Measurements from ENCODE around the gene TSPAN12.

Gene TSPAN12

DNA sequence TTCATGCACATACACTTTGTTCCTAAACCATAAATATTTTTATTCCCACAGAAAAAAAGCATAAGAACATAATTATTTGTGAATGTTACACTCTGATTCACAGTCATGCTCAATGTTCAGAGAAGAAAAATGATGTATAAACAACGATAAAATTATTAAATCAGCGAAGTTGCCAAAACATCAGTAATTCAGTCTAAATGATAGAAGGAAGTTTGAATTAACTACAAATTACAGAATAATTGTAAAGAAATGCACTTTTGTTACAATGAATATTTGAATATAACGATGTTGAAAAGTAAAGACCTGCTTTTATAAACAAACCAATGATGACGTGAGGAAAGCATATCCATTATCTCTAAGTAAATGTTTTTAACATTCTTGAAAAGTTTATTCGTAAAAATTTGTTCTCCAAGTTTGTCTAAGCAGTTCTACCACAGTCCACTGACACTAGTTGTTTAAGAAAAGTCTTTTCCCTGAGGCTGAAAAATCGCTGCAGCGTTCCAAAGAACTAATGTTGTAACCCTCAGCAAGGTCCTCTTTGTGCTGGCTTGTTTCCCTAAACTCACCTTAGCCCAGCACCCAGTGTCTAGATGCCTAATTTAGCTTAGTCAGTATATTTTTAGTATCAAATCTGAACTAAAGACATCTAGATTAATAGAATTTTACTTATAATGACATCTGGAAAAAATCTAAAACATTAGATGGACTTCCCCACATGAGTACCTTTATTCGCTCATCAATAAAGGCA lies 30.4 kb downstream of the TSPAN12 start:
- Histone ChIP-seq H3K36me3 (ENCODE audit: control insufficient read depth, insufficient read depth, low read length) (peaks cover 8% of the 10 kb centered on the region), H3K27ac (ENCODE audit: low read depth, low read length, severe bottlenecking) (no peak overlapping the region), H3K4me3 (ENCODE audit: extremely low read depth, insufficient read depth, low read length, poor library complexity, severe bottlenecking) (no peak overlapping the region), H3K9me3 (ENCODE audit: control insufficient read depth, low read length) (peaks cover 10% of the 10 kb centered on the region), H3K4me1 (ENCODE audit: control insufficient read depth, insufficient read depth, low read length, poor library complexity, severe bottlenecking) (no peaks in the 10 kb centered on the region)
- WGBS, 2 experiments (ENCODE audit: insufficient coverage in 2 of 2) = 85 to 93% methylated on average over 3 to 4 of the region's 8 CpGs

DNA sequence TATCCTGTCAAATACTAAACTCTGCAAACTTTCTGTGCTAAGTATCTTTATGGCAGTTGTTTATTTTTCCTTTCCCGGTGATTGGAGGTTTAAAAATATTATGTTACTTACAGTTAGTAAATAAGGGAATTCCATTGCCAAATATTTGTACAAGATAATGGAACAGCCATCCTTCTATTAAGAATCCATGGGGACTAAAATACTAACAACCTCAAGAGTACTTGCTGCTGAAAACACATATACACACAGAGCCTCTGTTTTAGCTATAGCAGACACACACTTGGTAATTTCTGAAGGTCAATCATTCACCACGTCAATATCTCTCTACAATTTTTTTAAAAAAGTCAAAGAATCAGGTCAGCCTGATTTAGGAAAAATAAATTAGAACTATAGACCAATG lies 32.4 kb downstream of the TSPAN12 start:
- Histone ChIP-seq H3K4me3 (ENCODE audit: extremely low read depth, insufficient read depth, low read length, poor library complexity, severe bottlenecking) (no peak overlapping the region), H3K4me1 (ENCODE audit: control insufficient read depth, insufficient read depth, low read length, poor library complexity, severe bottlenecking) (no peaks in the 10 kb centered on the region), H3K9me3 (ENCODE audit: control insufficient read depth, low read length) (peaks cover 5% of the 10 kb centered on the region), H3K27ac (ENCODE audit: low read depth, low read length, severe bottlenecking) (no peak overlapping the region), H3K36me3 (ENCODE audit: control insufficient read depth, insufficient read depth, low read length) (no peaks in the 10 kb centered on the region)
- WGBS, 2 experiments (ENCODE audit: insufficient coverage in 2 of 2) = no CpG with 5 or more reads among the region's 2 CpGs

DNA sequence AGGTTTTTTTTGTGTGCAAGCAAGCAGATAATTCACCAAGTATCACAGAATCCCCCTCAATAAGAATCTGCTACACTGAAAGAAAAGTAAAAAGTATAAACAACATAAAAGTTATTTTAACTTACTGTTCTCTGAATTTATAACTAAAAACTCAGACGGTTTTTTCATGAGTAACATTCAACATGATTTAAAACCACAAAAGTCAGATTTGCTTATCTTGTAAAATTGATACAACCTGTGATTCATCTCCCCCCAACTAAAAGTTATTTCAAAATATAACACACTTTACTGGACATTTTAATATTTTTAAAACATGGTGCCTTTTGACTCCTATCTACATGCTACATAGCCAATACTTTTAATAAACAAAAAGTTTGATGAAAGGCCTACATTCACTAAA lies 32.8 kb downstream of the TSPAN12 start:
- Histone ChIP-seq H3K9me3 (ENCODE audit: control insufficient read depth, low read length) (peaks cover under 1% of the 10 kb centered on the region), H3K4me3 (ENCODE audit: extremely low read depth, insufficient read depth, low read length, poor library complexity, severe bottlenecking) (no peak overlapping the region), H3K36me3 (ENCODE audit: control insufficient read depth, insufficient read depth, low read length) (no peaks in the 10 kb centered on the region), H3K4me1 (ENCODE audit: control insufficient read depth, insufficient read depth, low read length, poor library complexity, severe bottlenecking) (no peaks in the 10 kb centered on the region), H3K27ac (ENCODE audit: low read depth, low read length, severe bottlenecking) (no peak overlapping the region)
- WGBS, 2 experiments (ENCODE audit: insufficient coverage in 2 of 2) = no CpG with 5 or more reads among the region's 1 CpG

DNA sequence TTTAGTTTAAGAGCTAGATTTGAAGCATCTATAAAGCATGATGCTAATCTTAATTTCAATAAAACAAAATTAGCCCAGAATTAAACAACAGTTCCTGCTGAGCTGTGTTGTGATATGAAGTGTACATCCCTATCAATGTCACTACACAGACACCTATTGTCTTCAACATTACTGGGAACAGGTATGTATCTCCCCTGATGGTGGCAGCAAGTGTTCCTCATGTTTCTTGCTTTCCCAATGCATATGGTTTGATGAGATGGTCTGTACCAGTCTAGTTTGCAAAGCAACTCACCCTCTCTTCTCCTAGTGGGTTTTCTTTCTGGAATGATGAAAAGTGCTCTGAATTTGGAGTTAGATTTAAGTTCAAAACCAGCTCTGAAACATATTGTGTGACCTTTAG lies 38.1 kb downstream of the TSPAN12 start:
- H3K4me1 ChIP-seq (ENCODE audit: control insufficient read depth, insufficient read depth, low read length, poor library complexity, severe bottlenecking) = no peaks in the 10 kb centered on the region
- H3K27ac ChIP-seq (ENCODE audit: low read depth, low read length, severe bottlenecking) = no peak overlapping the region
- H3K9me3 ChIP-seq (ENCODE audit: control insufficient read depth, low read length) = no peaks in the 10 kb centered on the region
- no peak overlapping the region for H3K4me3 ChIP-seq (ENCODE audit: extremely low read depth, insufficient read depth, low read length, poor library complexity, severe bottlenecking)
- no peaks in the 10 kb centered on the region for H3K36me3 ChIP-seq (ENCODE audit: control insufficient read depth, insufficient read depth, low read length)

DNA sequence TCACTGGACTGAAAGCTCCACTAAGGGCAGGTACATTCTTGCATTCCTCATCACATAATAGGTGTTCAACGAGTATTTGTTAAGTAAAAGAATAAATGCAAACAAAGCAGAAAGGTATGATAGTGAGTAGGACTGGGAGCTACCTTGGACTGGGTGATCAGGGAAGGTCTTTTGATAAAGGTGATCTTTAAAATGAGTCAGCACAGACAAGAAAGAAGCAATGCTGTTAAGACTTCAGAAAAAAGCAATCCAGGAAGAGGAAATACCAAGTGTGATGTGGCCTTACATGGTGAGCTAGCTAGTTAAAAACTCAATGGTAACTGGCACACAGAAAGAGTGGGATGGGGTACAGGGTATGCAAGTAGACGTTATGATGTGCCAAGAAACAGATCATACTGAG lies 40.1 kb downstream of the TSPAN12 start:
- Histone ChIP-seq H3K9me3 (ENCODE audit: control insufficient read depth, low read length) (no peaks in the 10 kb centered on the region), H3K36me3 (ENCODE audit: control insufficient read depth, insufficient read depth, low read length) (no peaks in the 10 kb centered on the region), H3K4me1 (ENCODE audit: control insufficient read depth, insufficient read depth, low read length, poor library complexity, severe bottlenecking) (no peaks in the 10 kb centered on the region), H3K27ac (ENCODE audit: low read depth, low read length, severe bottlenecking) (no peak overlapping the region), H3K4me3 (ENCODE audit: extremely low read depth, insufficient read depth, low read length, poor library complexity, severe bottlenecking) (no peak overlapping the region)
- WGBS, 2 experiments (ENCODE audit: insufficient coverage in 2 of 2) = 71% methylated on average over 1 of the region's 2 CpGs; no CpG with 5 or more reads in 1 of the 2 experiments

DNA sequence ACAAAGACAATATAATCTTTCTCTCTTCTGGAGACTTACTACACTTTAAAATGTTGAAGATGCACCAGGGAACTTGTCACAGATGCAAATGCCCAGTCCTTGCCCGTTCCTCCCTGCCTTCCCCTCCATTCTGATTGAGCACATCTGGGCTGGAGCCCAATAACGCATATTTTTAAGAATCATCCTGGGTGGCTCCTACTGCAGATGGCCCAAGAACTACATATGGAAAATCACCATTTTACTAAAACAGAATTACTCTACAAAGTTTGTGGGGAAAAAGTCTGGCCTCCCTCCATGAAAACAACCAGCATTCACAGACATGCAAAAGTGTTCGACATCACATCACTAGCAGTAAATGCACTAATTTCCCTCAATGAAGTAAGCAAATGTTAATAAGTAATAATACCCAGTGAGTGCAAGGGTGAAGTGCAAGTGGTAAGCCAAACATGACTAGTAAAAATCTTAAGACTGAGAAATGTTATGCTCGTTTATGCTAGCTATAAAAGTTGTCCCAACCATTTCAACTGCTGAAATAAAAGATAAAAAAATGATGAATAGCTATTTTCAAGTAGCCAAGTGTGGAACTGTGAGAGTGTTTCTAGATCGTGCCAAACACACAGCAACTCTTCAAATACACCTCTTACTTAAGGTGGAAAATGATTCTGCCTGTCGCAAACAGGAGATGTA lies 43.5 kb downstream of the TSPAN12 start:
- H3K27ac ChIP-seq (ENCODE audit: low read depth, low read length, severe bottlenecking) = no peak overlapping the region
- H3K36me3 ChIP-seq (ENCODE audit: control insufficient read depth, insufficient read depth, low read length) = no peaks in the 10 kb centered on the region
- H3K9me3 ChIP-seq (ENCODE audit: control insufficient read depth, low read length) = no peaks in the 10 kb centered on the region
- 82 to 100% methylated on average over 1 to 2 of the region's 6 CpGs for WGBS, 2 experiments (ENCODE audit: insufficient coverage in 2 of 2)
- H3K4me1 ChIP-seq (ENCODE audit: control insufficient read depth, insufficient read depth, low read length, poor library complexity, severe bottlenecking) = no peaks in the 10 kb centered on the region
- no peak overlapping the region for H3K4me3 ChIP-seq (ENCODE audit: extremely low read depth, insufficient read depth, low read length, poor library complexity, severe bottlenecking)

DNA sequence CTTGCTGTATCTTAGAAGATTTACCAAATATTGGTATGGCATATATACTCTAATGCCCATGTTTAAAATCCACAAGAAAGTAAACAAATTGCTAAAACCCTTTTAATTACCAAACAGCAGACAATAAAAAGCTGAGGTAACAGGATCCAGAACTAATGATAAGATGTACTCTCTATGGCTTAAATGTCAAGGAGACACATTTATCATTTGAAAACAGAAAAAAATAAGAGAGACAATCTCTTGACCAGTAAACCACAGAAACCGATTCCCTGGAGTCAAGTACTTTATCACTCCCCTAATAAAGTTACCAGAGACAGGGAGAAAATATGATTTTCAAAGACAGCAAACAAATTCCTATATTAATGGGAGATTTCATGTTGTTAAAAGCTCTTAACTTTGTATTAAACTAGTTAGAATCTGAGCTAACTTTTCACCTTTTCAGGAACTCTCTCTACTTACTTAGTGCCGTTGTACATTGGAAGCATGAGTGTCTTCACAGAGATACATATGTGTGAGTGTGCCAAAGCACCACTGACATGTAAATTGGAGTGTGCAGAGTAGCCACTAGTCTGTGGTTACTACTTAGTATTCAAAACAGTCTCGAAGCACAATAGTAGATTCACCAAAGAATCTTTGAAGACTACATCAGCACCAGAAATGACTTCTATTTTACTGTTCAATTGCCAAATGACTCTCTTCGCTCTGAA lies 44.2 kb downstream of the TSPAN12 start:
- WGBS, 2 experiments (ENCODE audit: insufficient coverage in 2 of 2) = 84 to 100% methylated on average over 2 to 3 of the region's 4 CpGs

DNA sequence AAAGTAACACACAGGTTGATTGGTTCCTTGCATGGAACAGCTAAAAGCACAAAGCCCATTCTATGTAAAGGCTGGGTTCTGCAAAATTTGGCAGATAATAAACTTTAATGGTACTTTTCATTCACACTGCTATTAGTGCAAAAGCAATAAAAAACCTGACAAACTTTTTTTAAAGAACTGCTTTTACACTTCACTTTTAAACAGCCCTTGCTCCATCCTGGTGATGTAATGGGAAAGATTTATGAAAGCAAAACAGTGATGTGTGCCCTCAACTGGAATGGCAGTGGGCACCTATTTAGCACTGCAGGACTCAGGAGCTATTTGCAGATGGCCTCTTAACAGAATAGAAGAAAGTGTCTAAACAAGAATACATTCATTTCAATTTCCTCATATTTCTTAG lies 44.9 kb downstream of the TSPAN12 start:
- no peaks in the 10 kb centered on the region for H3K36me3 ChIP-seq (ENCODE audit: control insufficient read depth, insufficient read depth, low read length)
- no peaks in the 10 kb centered on the region for H3K9me3 ChIP-seq (ENCODE audit: control insufficient read depth, low read length)
- H3K4me1 ChIP-seq (ENCODE audit: control insufficient read depth, insufficient read depth, low read length, poor library complexity, severe bottlenecking) = no peaks in the 10 kb centered on the region
- no peak overlapping the region for H3K27ac ChIP-seq (ENCODE audit: low read depth, low read length, severe bottlenecking)
- no peak overlapping the region for H3K4me3 ChIP-seq (ENCODE audit: extremely low read depth, insufficient read depth, low read length, poor library complexity, severe bottlenecking)

More for the DNA sequence above, 44.2 kb downstream of the TSPAN12 start:
- Histone ChIP-seq H3K4me1 (ENCODE audit: control insufficient read depth, insufficient read depth, low read length, poor library complexity, severe bottlenecking) (no peaks in the 10 kb centered on the region), H3K27ac (ENCODE audit: low read depth, low read length, severe bottlenecking) (no peak overlapping the region), H3K4me3 (ENCODE audit: extremely low read depth, insufficient read depth, low read length, poor library complexity, severe bottlenecking) (no peak overlapping the region), H3K9me3 (ENCODE audit: control insufficient read depth, low read length) (no peaks in the 10 kb centered on the region), H3K36me3 (ENCODE audit: control insufficient read depth, insufficient read depth, low read length) (no peaks in the 10 kb centered on the region)

DNA sequence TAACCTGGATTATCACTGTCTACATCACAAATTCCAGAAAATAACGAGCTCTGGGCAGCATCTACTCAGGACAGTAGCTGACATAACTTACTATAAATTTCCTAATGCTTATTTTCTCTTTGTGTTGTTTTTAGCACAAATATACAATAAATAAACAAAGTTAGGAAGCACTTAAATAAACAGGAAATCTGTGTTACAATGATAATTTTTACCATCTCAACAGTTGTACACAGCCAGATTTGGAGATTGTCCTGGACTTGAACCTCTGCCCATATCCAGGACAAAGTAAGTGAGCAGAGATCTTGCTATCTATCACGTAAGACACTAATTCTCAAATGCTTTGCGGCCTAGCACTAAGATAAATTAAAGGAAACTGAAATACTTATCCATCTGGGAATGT lies 48.7 kb downstream of the TSPAN12 start:
- H3K4me3 ChIP-seq (ENCODE audit: extremely low read depth, insufficient read depth, low read length, poor library complexity, severe bottlenecking) = no peak overlapping the region
- WGBS, 2 experiments (ENCODE audit: insufficient coverage in 2 of 2) = 92% methylated on average over 2 of the region's 3 CpGs; no CpG with 5 or more reads in 1 of the 2 experiments
- H3K4me1 ChIP-seq (ENCODE audit: control insufficient read depth, insufficient read depth, low read length, poor library complexity, severe bottlenecking) = no peaks in the 10 kb centered on the region
- no peaks in the 10 kb centered on the region for H3K9me3 ChIP-seq (ENCODE audit: control insufficient read depth, low read length)
- no peak overlapping the region for H3K27ac ChIP-seq (ENCODE audit: low read depth, low read length, severe bottlenecking)
- peaks cover 5% of the 10 kb centered on the region for H3K36me3 ChIP-seq (ENCODE audit: control insufficient read depth, insufficient read depth, low read length)

DNA sequence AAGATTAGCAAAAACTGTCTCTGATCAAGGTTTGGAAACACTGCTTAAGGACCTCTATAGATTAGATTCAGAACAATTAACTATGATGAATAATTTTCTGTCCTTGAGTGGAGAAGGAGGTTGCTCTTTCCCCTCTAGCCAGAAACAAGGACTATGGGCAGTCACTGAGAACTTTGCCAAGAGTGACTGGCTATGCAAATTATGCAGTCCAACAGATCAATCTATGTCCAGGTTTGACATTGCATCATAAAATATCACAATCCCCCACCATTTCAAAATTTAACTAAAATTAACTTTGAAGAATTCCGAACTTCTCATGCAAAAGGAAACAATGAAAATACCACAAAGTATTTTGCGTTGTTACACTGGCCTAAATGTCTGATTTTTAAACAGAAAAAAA lies 50.6 kb downstream of the TSPAN12 start:
- Histone ChIP-seq H3K27ac (ENCODE audit: low read depth, low read length, severe bottlenecking) (no peak overlapping the region), H3K4me3 (ENCODE audit: extremely low read depth, insufficient read depth, low read length, poor library complexity, severe bottlenecking) (no peak overlapping the region), H3K4me1 (ENCODE audit: control insufficient read depth, insufficient read depth, low read length, poor library complexity, severe bottlenecking) (no peaks in the 10 kb centered on the region), H3K9me3 (ENCODE audit: control insufficient read depth, low read length) (no peaks in the 10 kb centered on the region), H3K36me3 (ENCODE audit: control insufficient read depth, insufficient read depth, low read length) (peaks cover 5% of the 10 kb centered on the region)
- whole genome bisulfite sequencing, 2 experiments (ENCODE audit: insufficient coverage in 2 of 2) = no CpG with 5 or more reads among the region's 2 CpGs

DNA sequence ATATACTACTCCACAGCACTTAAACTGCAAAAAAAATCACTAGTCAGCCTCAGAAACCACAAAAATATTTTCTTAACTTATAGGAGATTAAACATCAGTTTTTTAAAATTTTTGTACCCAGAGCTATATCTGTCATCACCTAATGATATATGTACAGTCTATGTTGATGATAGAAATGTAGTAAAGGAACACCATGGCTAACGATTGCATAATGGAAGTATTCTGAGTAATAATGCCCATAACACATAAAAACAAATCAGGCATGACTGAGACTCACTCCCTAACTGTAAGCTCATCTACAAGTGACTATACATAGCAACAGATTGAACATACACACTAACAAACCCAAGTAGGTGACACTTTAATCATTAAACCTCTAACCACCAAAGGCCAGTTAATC lies 51.3 kb downstream of the TSPAN12 start:
- Histone ChIP-seq H3K4me1 (ENCODE audit: control insufficient read depth, insufficient read depth, low read length, poor library complexity, severe bottlenecking) (no peaks in the 10 kb centered on the region), H3K4me3 (ENCODE audit: extremely low read depth, insufficient read depth, low read length, poor library complexity, severe bottlenecking) (no peak overlapping the region), H3K9me3 (ENCODE audit: control insufficient read depth, low read length) (no peaks in the 10 kb centered on the region), H3K36me3 (ENCODE audit: control insufficient read depth, insufficient read depth, low read length) (peaks cover 5% of the 10 kb centered on the region), H3K27ac (ENCODE audit: low read depth, low read length, severe bottlenecking) (no peak overlapping the region)
- no CpG with 5 or more reads among the region's 1 CpG for WGBS, 2 experiments (ENCODE audit: insufficient coverage in 2 of 2)
